ENCODE results near the gene DLK1.

Gene DLK1

DNA sequence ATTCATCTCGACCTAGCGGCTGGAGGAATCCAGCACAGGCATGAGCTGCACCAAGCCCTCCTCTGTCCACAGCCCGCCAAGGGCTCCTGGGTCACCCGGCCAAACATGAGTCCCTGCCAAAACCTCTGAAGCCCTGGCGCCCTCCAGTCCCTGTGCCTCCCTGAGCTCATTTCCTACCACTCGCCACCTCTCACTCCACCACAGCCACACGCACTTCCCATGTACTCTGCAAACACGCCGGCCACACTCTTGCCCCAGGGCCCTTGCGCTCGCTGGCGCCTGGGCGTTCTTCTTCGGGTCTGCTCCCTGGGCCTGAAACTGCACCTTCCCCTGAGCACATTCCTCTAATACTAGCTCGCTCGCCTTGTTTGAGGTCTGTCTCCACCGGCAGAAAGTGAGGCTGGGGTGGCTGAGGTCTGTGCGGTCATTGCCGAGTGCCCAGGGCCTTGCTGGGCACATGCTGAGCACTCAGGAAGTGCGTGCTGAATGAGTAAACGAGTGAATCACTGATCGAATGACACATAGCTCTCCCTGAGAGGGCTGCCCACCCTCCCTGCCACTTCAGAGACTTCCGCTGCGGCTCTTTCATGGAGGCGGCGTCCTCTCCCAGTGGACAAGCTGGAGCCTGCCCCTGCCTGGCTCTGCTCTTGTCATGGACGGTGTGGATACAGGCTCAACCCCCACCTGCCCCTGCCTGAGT is 33.7 kb upstream of the DLK1 start:
- peak; percentile 69 to 77 for DNase-seq (ENCODE audit: low read depth in 2 of 2)

DNA sequence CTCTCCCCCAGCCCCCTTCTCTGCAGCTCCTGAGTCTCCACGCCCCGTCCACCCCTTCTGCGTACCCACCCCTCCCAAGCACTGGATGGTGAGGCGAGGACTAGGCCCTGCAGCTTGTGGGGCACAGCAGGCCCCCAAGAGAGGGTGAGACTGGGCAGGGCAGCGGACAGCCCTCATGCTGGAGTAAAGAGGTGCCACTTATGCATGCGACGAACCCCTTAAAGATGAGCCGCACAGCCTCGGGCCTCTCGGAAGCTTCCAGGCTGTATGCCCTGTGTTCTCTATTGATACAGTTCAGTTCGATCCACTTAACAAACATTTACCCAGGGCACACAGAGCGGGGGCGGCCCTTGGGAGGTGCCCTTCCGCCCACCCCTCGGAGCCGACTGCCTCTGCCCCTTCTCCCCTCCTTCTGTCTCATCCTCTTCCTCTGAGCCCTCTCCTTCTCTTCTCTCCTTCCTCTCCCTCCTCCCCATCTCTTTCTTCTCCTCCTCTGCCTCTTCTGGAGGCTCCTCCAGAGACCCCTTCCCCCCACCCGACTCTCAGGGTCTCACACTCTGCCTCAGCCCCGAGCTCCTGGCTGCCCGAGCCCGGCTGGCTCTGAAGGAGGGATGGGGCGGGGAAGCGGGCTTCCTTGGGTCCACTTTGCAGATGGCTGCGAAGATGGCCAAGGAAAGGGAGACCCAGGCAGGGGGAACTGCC is 32.7 kb upstream of the DLK1 start:
- TF ChIP-seq, protein P1, sequence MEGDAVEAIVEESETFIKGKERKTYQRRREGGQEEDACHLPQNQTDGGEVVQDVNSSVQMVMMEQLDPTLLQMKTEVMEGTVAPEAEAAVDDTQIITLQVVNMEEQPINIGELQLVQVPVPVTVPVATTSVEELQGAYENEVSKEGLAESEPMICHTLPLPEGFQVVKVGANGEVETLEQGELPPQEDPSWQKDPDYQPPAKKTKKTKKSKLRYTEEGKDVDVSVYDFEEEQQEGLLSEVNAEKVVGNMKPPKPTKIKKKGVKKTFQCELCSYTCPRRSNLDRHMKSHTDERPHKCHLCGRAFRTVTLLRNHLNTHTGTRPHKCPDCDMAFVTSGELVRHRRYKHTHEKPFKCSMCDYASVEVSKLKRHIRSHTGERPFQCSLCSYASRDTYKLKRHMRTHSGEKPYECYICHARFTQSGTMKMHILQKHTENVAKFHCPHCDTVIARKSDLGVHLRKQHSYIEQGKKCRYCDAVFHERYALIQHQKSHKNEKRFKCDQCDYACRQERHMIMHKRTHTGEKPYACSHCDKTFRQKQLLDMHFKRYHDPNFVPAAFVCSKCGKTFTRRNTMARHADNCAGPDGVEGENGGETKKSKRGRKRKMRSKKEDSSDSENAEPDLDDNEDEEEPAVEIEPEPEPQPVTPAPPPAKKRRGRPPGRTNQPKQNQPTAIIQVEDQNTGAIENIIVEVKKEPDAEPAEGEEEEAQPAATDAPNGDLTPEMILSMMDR (IDR thresholded peaks at IDR 0.05; ENCODE audit: low read depth, low read length), result no peak
- no peak for DNase-seq (ENCODE audit: low read depth in 2 of 2)
- H3K4me3 ChIP-seq (replicated peaks in 1 of 2; ENCODE audit: low read depth in 2 of 2, low read length in 2 of 2), result no peak overlapping the region

More for the DNA sequence above, 33.7 kb upstream of the DLK1 start:
- H3K4me3 ChIP-seq (replicated peaks in 1 of 2; ENCODE audit: low read depth in 2 of 2, low read length in 2 of 2), result no peak overlapping the region
- TF ChIP-seq, protein P1 (IDR thresholded peaks at IDR 0.05; ENCODE audit: low read depth, low read length), result no peak

DNA sequence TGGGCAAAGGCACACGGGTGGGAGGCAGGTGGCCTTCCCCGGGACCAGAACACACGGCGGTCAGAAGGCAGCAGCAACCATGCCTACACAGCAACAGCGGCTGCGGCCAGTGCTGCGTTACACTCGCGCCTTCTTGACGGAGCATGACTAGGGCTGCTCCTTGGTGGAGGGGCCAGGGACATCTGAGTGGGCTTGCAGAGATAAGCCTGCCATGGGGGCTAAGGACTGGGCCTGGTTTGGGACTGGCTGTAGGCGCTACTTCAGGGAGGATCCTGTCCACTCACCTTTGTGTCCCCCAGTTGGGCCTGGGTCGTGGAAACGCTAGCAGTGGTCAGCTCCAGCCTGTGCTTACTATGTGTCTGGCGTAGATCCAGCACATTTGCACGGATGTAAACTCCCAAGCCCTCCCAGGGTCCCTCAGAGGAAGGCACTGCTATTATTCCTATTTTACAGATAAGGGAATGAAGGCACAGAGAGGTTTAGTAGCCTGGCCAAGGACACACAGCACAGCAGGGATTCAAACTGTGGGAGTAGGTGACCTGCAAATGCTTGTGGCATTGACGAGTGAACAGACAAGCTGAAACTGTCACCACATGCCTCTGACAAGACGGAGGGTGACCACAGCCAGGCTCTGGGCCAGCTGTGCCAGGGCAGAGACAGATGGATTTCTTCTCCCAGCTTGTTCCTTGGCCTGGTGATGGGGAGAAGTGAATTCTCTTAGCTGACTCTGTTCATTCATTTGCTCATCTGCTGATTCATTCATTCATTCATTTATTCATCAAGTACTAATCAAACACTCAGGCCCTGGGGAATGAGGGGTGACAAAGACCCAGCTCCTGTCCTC is 31.9 kb upstream of the DLK1 start:
- H3K4me3 ChIP-seq (replicated peaks in 1 of 2; ENCODE audit: low read depth in 2 of 2, low read length in 2 of 2), result no peak overlapping the region
- TF ChIP-seq, protein P1 (IDR thresholded peaks at IDR 0.05; ENCODE audit: low read depth, low read length), result no peak
- DNase-seq (ENCODE audit: low read depth in 2 of 2), result no peak

DNA sequence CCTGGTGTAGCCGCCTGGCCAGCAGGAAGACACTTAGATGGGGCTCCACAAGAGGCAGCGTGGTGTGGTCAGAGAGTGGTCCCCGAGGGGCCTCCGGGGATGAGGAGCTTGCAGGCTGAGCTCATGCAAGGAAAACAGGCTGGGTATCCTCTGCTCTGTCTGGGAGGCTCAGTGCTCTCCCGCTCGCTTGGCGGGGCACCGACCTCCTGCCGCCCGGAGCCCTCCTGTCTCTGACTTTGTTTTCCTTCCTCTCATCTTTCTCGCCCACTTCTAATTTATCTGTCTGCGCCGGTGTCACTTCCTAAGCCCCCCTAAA is 31.3 kb upstream of the DLK1 start:
- TF ChIP-seq, protein P1 (IDR thresholded peaks at IDR 0.05; ENCODE audit: low read depth, low read length), result no peak
- no peak overlapping the region for H3K4me3 ChIP-seq (replicated peaks in 1 of 2; ENCODE audit: low read depth in 2 of 2, low read length in 2 of 2)
- DNase-seq (ENCODE audit: low read depth in 2 of 2), result no peak

DNA sequence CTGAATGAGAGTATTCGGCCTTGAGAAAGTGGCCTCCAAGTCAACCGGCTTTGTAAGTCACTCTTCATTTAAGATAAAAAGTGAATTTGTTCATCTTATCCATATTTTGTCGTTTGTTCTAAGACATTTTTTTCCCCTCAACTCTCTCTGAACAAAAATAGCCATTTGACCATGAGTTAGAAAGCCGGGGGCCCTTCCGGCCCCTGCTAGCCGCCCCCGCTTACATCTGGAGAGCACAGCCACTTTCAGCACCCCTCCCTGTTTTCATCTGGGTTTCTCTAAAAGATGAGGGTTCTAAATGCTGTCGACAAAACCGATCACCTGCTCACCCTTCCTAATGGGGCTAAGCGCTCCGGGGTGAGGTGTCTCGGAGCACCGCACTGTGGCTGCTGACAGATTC is 30.7 kb upstream of the DLK1 start:
- no peak overlapping the region for H3K4me3 ChIP-seq (replicated peaks in 1 of 2; ENCODE audit: low read depth in 2 of 2, low read length in 2 of 2)
- DNase-seq (ENCODE audit: low read depth in 2 of 2), result no peak
- TF ChIP-seq, protein P1 (IDR thresholded peaks at IDR 0.05; ENCODE audit: low read depth, low read length), result no peak

DNA sequence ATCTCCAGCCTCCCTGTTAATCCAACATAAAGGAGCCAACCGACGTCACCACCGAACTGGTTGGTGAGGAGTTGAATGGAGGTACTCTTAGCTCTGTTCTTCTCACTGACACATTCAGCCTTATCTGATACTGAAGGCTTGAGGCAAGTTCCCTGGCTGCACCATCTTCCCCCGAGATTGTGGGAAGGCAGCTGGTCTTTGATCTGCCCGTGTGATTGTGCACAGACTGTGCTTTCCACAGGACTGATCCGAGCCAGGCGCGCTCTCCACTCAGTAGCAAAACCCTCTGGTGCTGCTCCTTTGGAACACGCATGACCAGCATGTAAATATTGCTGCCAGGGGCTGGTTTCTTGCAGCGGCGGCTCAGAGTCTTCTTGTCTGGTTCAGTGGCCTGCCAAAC is 30.1 kb upstream of the DLK1 start:
- TF ChIP-seq, protein P1 (IDR thresholded peaks at IDR 0.05; ENCODE audit: low read depth, low read length), result no peak
- H3K4me3 ChIP-seq (replicated peaks in 1 of 2; ENCODE audit: low read depth in 2 of 2, low read length in 2 of 2), result no peak overlapping the region
- no peak for DNase-seq (ENCODE audit: low read depth in 2 of 2)

Measured in cardiac fibroblast (primary cell).